IMR-90 (cell line): ENCODE data around the gene KAT7. TPM values are rescaled to one million over a fixed set of nuclear protein-coding genes. Genes with fewer than 3 reads are reported as not detected.

ENCODE experiments used
- ATAC-seq: fragments of 200-7000 bp; cut with Tn5 transposase; 2 replicates; pipeline ENCODE4 v1.9.1; 2020; ENCODE audit warnings: low read depth, mild to moderate bottlenecking, moderate library complexity
- BruUV-seq: library from RNA; stranded (reverse); fragments of 400-500 nt; replicated peaks from 2 replicates; lab custom pipeline; 2021; lab: Mats Ljungman, UMichigan
- CTCF ChIA-PET: fragments of 300-600 bp; formaldehyde crosslinking; extraction: SDS; loops from one replicate; lab custom pipeline; 2021; ENCODE audit warnings: antibody characterized with exemption; lab: Yijun Ruan, JAX
- POLR2A ChIA-PET: fragments of 300-600 bp; sonication (Branson Sonifier 250); formaldehyde crosslinking; loops from one replicate; lab custom pipeline; 2022; ENCODE audit warnings: antibody characterized with exemption; ENCODE audit not compliant: unreplicated experiment; lab: Charles Lee
- DNase-seq: peaks from one replicate; pipeline ENCODE4 v3.0.0; 2013
- H2AFZ ChIP-seq: replicated peaks from 2 replicates; pipeline ENCODE3; 2013; ENCODE audit warnings: low read length, mild to moderate bottlenecking; ENCODE audit not compliant: poor library complexity
- H2AK5ac ChIP-seq: 2 replicates; pipeline ENCODE4 v1.6.1; 2013; ENCODE audit warnings: low read depth, low read length, inconsistent platforms
- H2AK9ac ChIP-seq: replicated peaks from 2 replicates; pipeline ENCODE3; 2013; ENCODE audit warnings: mild to moderate bottlenecking, low read depth, low read length, moderate library complexity; ENCODE audit not compliant: poor library complexity
- H2BK120ac ChIP-seq: 2 replicates; pipeline ENCODE4 v1.6.1; 2013; ENCODE audit warnings: low read depth, low read length, inconsistent platforms
- H2BK15ac ChIP-seq: 3 replicates; pipeline ENCODE4 v1.6.1; 2013; ENCODE audit warnings: low read depth, low read length, inconsistent platforms
- H2BK20ac ChIP-seq: 2 replicates; pipeline ENCODE4 v1.6.1; 2013; ENCODE audit warnings: low read depth, mild to moderate bottlenecking, inconsistent platforms, low read length, moderate library complexity
- H2BK5ac ChIP-seq: 2 replicates; pipeline ENCODE4 v1.6.1; 2013; ENCODE audit warnings: mild to moderate bottlenecking, low read depth, low read length, inconsistent platforms; ENCODE audit not compliant: poor library complexity, severe bottlenecking
- H3K14ac ChIP-seq: replicated peaks from 2 replicates; pipeline ENCODE4 v1.6.1; 2013; ENCODE audit warnings: low read depth, low read length, inconsistent platforms
- H3K18ac ChIP-seq: 2 replicates; pipeline ENCODE4 v1.6.1; 2013; ENCODE audit warnings: low read depth, low read length, control low read depth
- H3K23ac ChIP-seq: 2 replicates; pipeline ENCODE4 v1.6.1; 2013; ENCODE audit warnings: low read depth, low read length, inconsistent platforms
- H3K27ac ChIP-seq: 2 replicates; pipeline ENCODE4 v1.5.1; 2013; ENCODE audit warnings: mild to moderate bottlenecking, control low read depth, low read length; ENCODE audit not compliant: insufficient read depth
- H3K27me3 ChIP-seq: 2 replicates; pipeline ENCODE4 v1.6.1; 2013; ENCODE audit warnings: low read length; ENCODE audit not compliant: control insufficient read depth, insufficient read depth
- H3K36me3 ChIP-seq: 2 replicates; pipeline ENCODE4 v1.6.1; 2013; ENCODE audit warnings: low read length, mixed read lengths; ENCODE audit not compliant: control insufficient read depth, insufficient read depth
- H3K4ac ChIP-seq: 2 replicates; pipeline ENCODE4 v1.6.1; 2013; ENCODE audit warnings: low read depth, low read length, inconsistent platforms
- H3K4me1 ChIP-seq: 2 replicates; pipeline ENCODE4 v1.6.1; 2013; ENCODE audit warnings: low read length, mixed read lengths; ENCODE audit not compliant: control insufficient read depth, insufficient read depth
- H3K4me2 ChIP-seq: 2 replicates; pipeline ENCODE4 v1.6.1; 2013; ENCODE audit warnings: low read depth, mild to moderate bottlenecking, control low read depth, low read length, moderate library complexity
- H3K4me3 ChIP-seq: 2 replicates; pipeline ENCODE4 v1.5.1; 2013; ENCODE audit warnings: low read depth, mild to moderate bottlenecking, control low read depth, low read length, moderate library complexity; ENCODE audit not compliant: insufficient read depth
- H3K56ac ChIP-seq: 2 replicates; pipeline ENCODE4 v1.6.1; 2013; ENCODE audit warnings: low read length, inconsistent platforms; ENCODE audit not compliant: insufficient read depth; ENCODE audit errors: extremely low read depth
- H3K79me1 ChIP-seq, 2 experiments: 2 replicates each; pipeline ENCODE4 v1.6.1; 2013; ENCODE audit warnings: low read length in 2 of 2, inconsistent platforms in 1 of 2, low read depth in 1 of 2
- H3K9ac ChIP-seq: 2 replicates; pipeline ENCODE4 v1.6.1; 2013; ENCODE audit warnings: low read depth, low read length, control low read depth
- H3K9me1 ChIP-seq: 2 replicates; pipeline ENCODE4 v1.6.1; 2013; ENCODE audit warnings: low read length, inconsistent platforms; ENCODE audit not compliant: insufficient read depth
- H3K9me3 ChIP-seq: 2 replicates; pipeline ENCODE4 v1.6.1; 2013; ENCODE audit warnings: low read length; ENCODE audit not compliant: control insufficient read depth, insufficient read depth
- H4K20me1 ChIP-seq: 2 replicates; pipeline ENCODE4 v1.6.1; 2013; ENCODE audit warnings: low read length, inconsistent platforms; ENCODE audit not compliant: insufficient read depth
- H4K5ac ChIP-seq: 2 replicates; pipeline ENCODE4 v1.6.1; 2013; ENCODE audit warnings: mild to moderate bottlenecking, low read depth, low read length, control low read depth
- H4K8ac ChIP-seq, 2 experiments: 2 replicates each; pipeline ENCODE4 v1.6.1; 2013; ENCODE audit warnings: low read depth in 2 of 2, low read length in 2 of 2, control low read depth in 1 of 2, inconsistent platforms in 1 of 2
- H4K91ac ChIP-seq: 2 replicates; pipeline ENCODE4 v1.6.1; 2013; ENCODE audit warnings: low read depth, low read length, inconsistent platforms; ENCODE audit not compliant: insufficient read depth
- BHLHE40 ChIP-seq: fragments of 150-350 bp; IDR thresholded peaks from 2 replicates; pipeline ENCODE4 v1.6.1; 2016; ENCODE audit warnings: mild to moderate bottlenecking, low read depth, low read length
- CEBPB ChIP-seq: IDR thresholded peaks from 2 replicates; pipeline ENCODE4 v1.6.1; 2012; ENCODE audit warnings: low read depth, low read length, improper control_type of control experiment
- CHD1 ChIP-seq: IDR thresholded peaks from 2 replicates; pipeline ENCODE4 v1.6.1; 2012; ENCODE audit warnings: low read depth, low read length, improper control_type of control experiment
- CTCF ChIP-seq: conservative IDR thresholded peaks from 2 replicates; pipeline ENCODE4 v1.5.1; 2012; ENCODE audit warnings: mild to moderate bottlenecking, low read depth, low read length, improper control_type of control experiment
- ELK1 ChIP-seq: fragments of 150-350 bp; IDR thresholded peaks from 2 replicates; pipeline ENCODE4 v1.6.1; 2016; ENCODE audit warnings: low read depth, mild to moderate bottlenecking, low read length, moderate library complexity, borderline replicate concordance
- FOS ChIP-seq: fragments of 150-350 bp; IDR thresholded peaks from 2 replicates; pipeline ENCODE4 v1.6.1; 2016; ENCODE audit warnings: low read depth, low read length
- MAFK ChIP-seq: IDR thresholded peaks from 2 replicates; pipeline ENCODE4 v1.6.1; 2012; ENCODE audit warnings: low read depth, low read length, improper control_type of control experiment
- MAZ ChIP-seq: IDR thresholded peaks from 2 replicates; pipeline ENCODE4 v1.6.1; 2012; ENCODE audit warnings: low read depth, mild to moderate bottlenecking, low read length, improper control_type of control experiment, moderate library complexity, borderline replicate concordance
- MXI1 ChIP-seq: IDR thresholded peaks from 2 replicates; pipeline ENCODE4 v1.6.1; 2012; ENCODE audit warnings: low read depth, mild to moderate bottlenecking, low read length, moderate library complexity, borderline replicate concordance
- NFE2L2 ChIP-seq: fragments of 150-350 bp; IDR thresholded peaks from 2 replicates; pipeline ENCODE4 v1.6.1; 2016; ENCODE audit warnings: low read depth, mild to moderate bottlenecking, low read length
- POLR2A ChIP-seq: IDR thresholded peaks from 2 replicates; pipeline ENCODE4 v1.6.1; 2012; ENCODE audit warnings: mild to moderate bottlenecking, low read depth, low read length
- RAD21 ChIP-seq: IDR thresholded peaks from 2 replicates; pipeline ENCODE4 v1.6.1; 2012; ENCODE audit warnings: low read length, improper control_type of control experiment
- RCOR1 ChIP-seq: IDR thresholded peaks from 2 replicates; pipeline ENCODE4 v1.6.1; 2012; ENCODE audit warnings: mild to moderate bottlenecking, low read length, improper control_type of control experiment; ENCODE audit not compliant: insufficient replicate concordance
- RFX5 ChIP-seq: IDR thresholded peaks from 2 replicates; pipeline ENCODE4 v1.8.0; 2012; ENCODE audit warnings: low read depth, mild to moderate bottlenecking, low read length, moderate library complexity
- SMC3 ChIP-seq: fragments of 150-350 bp; IDR thresholded peaks from 2 replicates; pipeline ENCODE4 v1.6.1; 2016; ENCODE audit warnings: low read depth, mild to moderate bottlenecking, antibody characterized with exemption, low read length, moderate library complexity
- USF2 ChIP-seq: fragments of 150-350 bp; IDR thresholded peaks from 2 replicates; pipeline ENCODE4 v1.6.1; 2017; ENCODE audit warnings: mild to moderate bottlenecking, antibody characterized with exemption, low read length, low read depth
- WGBS, 2 experiments: methylation state at CpG; one replicate each; pipeline versions ENCODE4 v1.1.5 to v1.1.7; 2013; ENCODE audit warnings: missing lambda C conversion rate in 2 of 2; ENCODE audit not compliant: insufficient read length in 1 of 2; ENCODE audit errors: extremely low coverage in 2 of 2; 5-methylcytosine and 5-hydroxymethylcytosine counted together
- dilution Hi-C: fragments of 300-500 bp; cut with HindIII; formaldehyde crosslinking; loops from one replicate; pipeline ENCODE4 v1.14.3; 2018; ENCODE audit warnings: low sequenced_read_pairs; ENCODE audit not compliant: unreplicated experiment
- in situ Hi-C: fragments of 300-500 bp; cut with MboI; formaldehyde crosslinking; loops from 3 replicates; pipeline ENCODE4 v1.14.3; 2019; ENCODE audit warnings: low sequenced_read_pairs, inconsistent platforms, mixed read lengths
- intact Hi-C: fragments of 100-400 bp; cut with micrococcal nuclease; formaldehyde crosslinking; loops from 2 replicates; pipeline ENCODE4 v1.10.0; 2022
- polyA plus RNA-seq, 3 experiments: library from polyadenylated mRNA; depleted of rRNA; stranded (reverse); fragments of >200 nt; gene quantifications; 2 replicates each; pipeline ENCODE4 v1.2.3, GENCODE V29; 2012; ENCODE audit warnings: low replicate concordance in 1 of 3
- total RNA-seq: library from RNA; depleted of rRNA; stranded (reverse); fragments of >200 nt; gene quantifications from 2 replicates; pipeline ENCODE4 v1.2.3, GENCODE V29; 2012

Gene KAT7
- total and polyA plus RNA-seq, 2 of the 4 experiments (the other 2 are of a cell fraction) = 16.9 to 21.9 TPM

GRCh38 chr17:49760932-49761558 is 27.4 kb upstream of the KAT7 start:
- no peak overlapping the region for H2AK5ac ChIP-seq
- H3K4me3 ChIP-seq = no peak overlapping the region
- H3K4ac ChIP-seq = no peak overlapping the region
- no peak overlapping the region for H3K9ac ChIP-seq
- no peak overlapping the region for H4K91ac ChIP-seq
- no peaks in the 10 kb centered on the region for H3K9me3 ChIP-seq
- H2BK120ac ChIP-seq = no peak overlapping the region
- in situ Hi-C loops (no loop called here), intact Hi-C loops (no loop called here), dilution Hi-C loops (no loop called here)
- ATAC-seq = no peak
- no peaks in the 10 kb centered on the region for H4K20me1 ChIP-seq
- H4K8ac ChIP-seq = no peak overlapping the region
- H2BK15ac ChIP-seq = no peak overlapping the region
- H2BK5ac ChIP-seq = no peak overlapping the region
- no peak for TF ChIP-seq MAFK
- no peak for TF ChIP-seq MXI1
- TF ChIP-seq MAZ = no peak
- TF ChIP-seq FOS = no peak
- no peak for TF ChIP-seq CTCF
- no peak for TF ChIP-seq NFE2L2
- no peak for TF ChIP-seq POLR2A
- no peak for TF ChIP-seq RFX5
- TF ChIP-seq CEBPB = no peak
- no peak for TF ChIP-seq SMC3
- TF ChIP-seq CHD1 = no peak
- no peak for TF ChIP-seq BHLHE40
- no peak for TF ChIP-seq USF2
- no peak for TF ChIP-seq RCOR1
- no peak for TF ChIP-seq ELK1
- no peak for TF ChIP-seq RAD21
- H3K56ac ChIP-seq = no peak overlapping the region
- H3K27ac ChIP-seq = no peak overlapping the region
- no peaks in the 10 kb centered on the region for H3K36me3 ChIP-seq
- no peak overlapping the region for H3K23ac ChIP-seq
- no peaks in the 10 kb centered on the region for H3K9me1 ChIP-seq
- H3K18ac ChIP-seq = no peak overlapping the region
- no TSS peak for BruUV-seq
- ChIA-PET CTCF (no interaction called here), POLR2A (no interaction called here)
- H3K27me3 ChIP-seq = peaks cover 13% of the 10 kb centered on the region
- H3K14ac ChIP-seq = no peak overlapping the region
- H3K4me1 ChIP-seq = no peaks in the 10 kb centered on the region
- H2BK20ac ChIP-seq = no peak overlapping the region
- H2AK9ac ChIP-seq = no peak overlapping the region
- H3K4me2 ChIP-seq = no peak overlapping the region
- no peak for DNase-seq
- H2AFZ ChIP-seq = no peak overlapping the region
- no CpG with 5 or more reads among the region's 6 CpGs for WGBS, 2 experiments
- H4K5ac ChIP-seq = no peak overlapping the region
- no peaks in the 10 kb centered on the region for H3K79me1 ChIP-seq
